Mononuclear cell (primary cell): ENCODE data around the gene NUDT5. TPM values are rescaled to one million over a fixed set of nuclear protein-coding genes. Genes with fewer than 3 reads are reported as not detected.

ENCODE experiments used
- H3K27me3 ChIP-seq: 2 replicates; pipeline ENCODE4 v1.6.0; 2011; ENCODE audit warnings: low read length, control low read depth; ENCODE audit not compliant: insufficient read depth
- H3K4me1 ChIP-seq: 2 replicates; pipeline ENCODE4 v1.5.1; 2011; ENCODE audit warnings: mild to moderate bottlenecking, low read length, control low read depth; ENCODE audit not compliant: insufficient read depth
- H3K4me3 ChIP-seq: 2 replicates; pipeline ENCODE4 v1.5.1; 2011; ENCODE audit warnings: mild to moderate bottlenecking, low read length, moderate library complexity
- H3K9me3 ChIP-seq: 2 replicates; pipeline ENCODE4 v1.5.1; 2011; ENCODE audit warnings: low read depth, mild to moderate bottlenecking, control low read depth, low read length
- total RNA-seq: library from RNA; depleted of rRNA; stranded (reverse); fragments of >200 nt; gene quantifications from one replicate; pipeline ENCODE4 v1.2.3, GENCODE V29; 2012

Gene NUDT5
- total RNA-seq, 1 donor = 10.8 TPM

DNA sequence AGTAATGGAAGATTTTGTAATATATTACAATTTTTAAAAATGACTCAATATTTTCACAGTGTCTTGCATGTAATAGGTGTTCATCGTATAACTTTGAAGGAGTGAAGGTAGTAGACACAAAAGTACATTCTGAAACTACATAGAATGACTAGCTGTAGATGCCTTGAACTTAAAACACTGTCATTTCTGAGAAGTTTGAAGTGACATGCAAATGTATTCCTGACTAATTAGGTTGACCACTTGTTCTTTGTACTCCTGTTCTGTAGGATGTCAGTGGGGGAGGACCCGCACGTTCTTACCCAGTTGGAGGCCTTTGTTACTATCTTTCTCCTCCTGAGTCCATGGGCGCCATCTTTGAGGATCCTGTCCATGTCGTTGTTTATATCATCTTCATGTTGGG is 35.0 kb downstream of the NUDT5 start:
- Histone ChIP-seq H3K4me1 (peaks cover 13% of the 10 kb centered on the region), H3K4me3 (no peak overlapping the region), H3K27me3 (peaks cover 33% of the 10 kb centered on the region), H3K9me3 (no peaks in the 10 kb centered on the region)

DNA sequence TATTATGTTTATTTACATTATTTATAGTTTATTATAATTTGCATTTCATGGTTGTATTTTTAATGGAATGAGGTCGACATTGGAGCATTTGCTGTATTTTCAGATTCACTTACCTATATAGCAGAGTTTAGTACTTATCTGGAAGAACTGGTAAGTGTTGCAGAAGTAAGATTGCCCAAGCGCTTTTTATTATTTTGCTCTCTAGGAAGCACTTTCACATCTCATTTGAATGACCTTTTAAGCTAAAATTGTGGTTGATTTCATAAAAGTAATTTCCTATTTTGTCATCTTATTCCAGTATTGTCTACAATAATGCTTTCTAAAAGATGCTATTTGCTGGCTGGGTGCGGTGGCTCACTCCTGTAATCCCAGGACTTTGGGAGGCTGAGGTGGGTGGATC is 37.6 kb downstream of the NUDT5 start:
- H3K9me3 ChIP-seq = no peaks in the 10 kb centered on the region
- H3K27me3 ChIP-seq = peaks cover 55% of the 10 kb centered on the region
- H3K4me1 ChIP-seq = peaks cover 13% of the 10 kb centered on the region
- H3K4me3 ChIP-seq = no peak overlapping the region

DNA sequence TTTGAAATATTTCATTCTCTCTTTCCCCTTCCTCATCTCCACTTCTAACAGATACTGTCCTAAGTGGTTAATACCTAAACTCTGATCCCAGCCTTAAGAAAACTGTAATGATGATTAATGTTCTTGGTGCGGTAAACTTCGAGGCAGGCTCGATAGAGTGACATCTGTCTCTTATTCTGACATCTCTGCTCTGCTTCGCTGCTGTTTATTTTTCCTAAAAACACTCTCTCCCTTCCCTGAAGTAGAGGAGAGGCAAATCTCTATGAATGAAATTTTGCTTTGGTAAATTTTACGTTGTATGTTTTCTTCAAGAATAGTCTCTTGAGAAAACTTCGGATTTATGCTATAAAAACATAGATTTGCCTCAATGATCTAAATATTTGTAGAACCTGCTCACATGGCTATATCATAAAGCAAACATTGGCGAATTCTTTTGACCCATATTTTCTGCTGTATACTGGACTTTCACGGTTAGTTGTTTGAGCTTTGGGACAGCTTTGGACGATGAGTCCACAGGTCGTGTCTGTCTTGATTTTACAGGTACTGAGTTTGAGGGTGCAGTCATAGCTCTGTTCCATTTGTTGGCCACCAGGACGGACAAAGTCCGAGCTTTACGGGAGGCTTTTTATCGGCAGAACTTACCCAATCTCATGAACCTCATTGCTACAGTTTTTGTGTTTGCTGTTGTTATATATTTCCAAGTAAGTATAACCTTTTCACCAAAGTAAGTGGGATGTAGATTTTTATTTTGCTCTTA is 39.1 kb downstream of the NUDT5 start:
- peaks cover 13% of the 10 kb centered on the region for H3K4me1 ChIP-seq
- no peaks in the 10 kb centered on the region for H3K9me3 ChIP-seq
- peaks cover 51% of the 10 kb centered on the region for H3K27me3 ChIP-seq
- H3K4me3 ChIP-seq = no peak overlapping the region

DNA sequence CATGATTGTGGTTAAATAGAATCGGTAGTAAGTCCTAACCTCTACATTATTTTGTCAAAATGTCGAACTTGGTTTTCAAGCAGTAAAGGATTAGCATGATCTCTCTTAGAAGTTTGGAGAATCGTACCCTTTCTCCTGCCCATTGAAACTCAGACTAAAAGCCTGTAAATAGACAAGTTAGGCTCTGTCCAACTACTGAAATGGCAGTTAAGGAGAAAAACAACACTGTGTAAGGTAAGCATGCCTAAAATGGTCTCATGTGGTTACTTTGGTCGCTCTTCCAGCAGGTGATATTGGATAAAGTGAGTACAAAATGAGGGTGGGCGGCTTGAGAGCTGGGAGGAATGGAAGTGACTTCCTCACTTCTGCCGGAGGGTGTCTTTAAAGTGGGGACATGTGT is 41.2 kb downstream of the NUDT5 start:
- no peak overlapping the region for H3K4me3 ChIP-seq
- no peaks in the 10 kb centered on the region for H3K9me3 ChIP-seq
- H3K4me1 ChIP-seq = peaks cover 13% of the 10 kb centered on the region
- peaks cover 44% of the 10 kb centered on the region for H3K27me3 ChIP-seq

DNA sequence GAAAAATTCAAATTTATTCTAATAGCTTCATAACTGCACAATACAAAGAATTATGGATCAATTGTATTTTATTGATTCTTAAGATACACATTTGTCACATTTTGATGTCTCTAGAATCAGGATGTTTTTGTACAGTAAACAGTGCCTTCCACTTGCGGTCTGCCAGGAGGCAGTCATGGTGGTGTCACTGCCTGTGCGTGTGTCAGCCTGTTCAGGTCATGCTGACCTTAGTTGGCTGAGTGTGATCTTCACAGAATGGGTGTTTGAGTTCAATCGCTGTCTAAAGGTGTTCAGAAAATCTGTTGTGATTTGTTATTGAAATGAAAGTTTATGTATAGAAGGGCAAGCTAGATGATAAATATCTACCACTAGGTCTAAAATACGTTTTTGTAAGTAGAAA is 45.5 kb downstream of the NUDT5 start:
- Histone ChIP-seq H3K4me1 (no peaks in the 10 kb centered on the region), H3K27me3 (peaks cover 20% of the 10 kb centered on the region), H3K9me3 (no peaks in the 10 kb centered on the region), H3K4me3 (no peak overlapping the region)

DNA sequence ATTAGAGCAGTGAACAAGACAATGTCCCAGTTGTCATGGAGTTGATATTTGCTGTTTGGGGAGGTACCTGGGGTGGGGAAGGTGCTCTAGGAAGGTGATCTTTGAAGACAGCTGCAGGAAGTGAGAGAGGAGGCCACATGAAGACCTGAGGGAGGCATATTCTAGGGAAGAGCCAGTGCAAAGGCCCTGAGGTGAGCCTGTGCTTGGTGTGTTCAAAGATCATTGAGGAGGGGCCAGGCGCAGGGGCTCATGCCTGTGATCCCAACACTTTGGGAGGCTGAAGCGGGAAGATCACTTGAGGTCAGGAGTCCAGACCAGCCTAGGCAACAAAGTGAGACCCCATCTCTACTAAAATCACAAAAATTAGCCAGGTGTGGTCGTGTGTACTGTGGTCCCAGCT is 51.2 kb downstream of the NUDT5 start:
- Histone ChIP-seq H3K4me1 (no peaks in the 10 kb centered on the region), H3K4me3 (no peak overlapping the region), H3K9me3 (no peaks in the 10 kb centered on the region), H3K27me3 (no peaks in the 10 kb centered on the region)

DNA sequence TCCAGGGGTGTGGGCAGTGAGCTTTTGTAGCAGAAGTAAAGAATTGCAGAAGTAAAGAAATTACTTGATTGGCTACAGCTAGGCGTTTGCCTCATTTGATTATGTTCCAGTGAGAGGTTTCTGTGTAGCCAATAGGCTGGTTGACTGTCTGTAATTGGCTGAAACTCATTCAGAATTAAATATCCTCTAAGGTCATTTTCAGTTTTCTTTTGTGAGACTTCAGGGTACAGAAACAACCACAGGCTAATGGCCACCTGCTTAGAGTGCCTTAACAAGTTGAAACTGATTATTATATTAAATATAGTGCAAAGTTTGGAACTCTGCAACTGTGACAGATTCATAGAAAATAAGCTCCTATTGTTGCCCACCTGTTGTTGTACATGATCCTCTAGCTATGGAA is 55.7 kb downstream of the NUDT5 start:
- no peaks in the 10 kb centered on the region for H3K4me1 ChIP-seq
- no peaks in the 10 kb centered on the region for H3K9me3 ChIP-seq
- H3K4me3 ChIP-seq = no peak overlapping the region
- H3K27me3 ChIP-seq = no peaks in the 10 kb centered on the region

DNA sequence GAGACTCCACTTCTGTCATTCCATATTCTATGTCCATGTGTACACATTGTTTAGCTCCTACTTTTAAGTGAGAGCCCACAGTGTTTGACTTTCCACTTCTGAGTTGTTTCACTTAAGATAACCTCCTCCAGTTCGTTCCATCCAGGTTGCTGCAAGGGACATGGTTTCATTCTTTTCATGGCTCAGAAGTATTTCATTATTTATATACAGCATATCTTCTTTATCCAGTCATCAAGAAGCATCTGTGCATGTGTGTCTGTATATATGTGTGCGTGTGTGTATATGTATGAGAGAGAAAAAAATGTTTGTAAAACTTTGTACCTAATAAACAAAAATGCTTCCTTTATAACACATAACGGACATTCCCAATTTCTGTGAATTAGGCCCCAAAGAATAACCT is 60.1 kb downstream of the NUDT5 start:
- no peak overlapping the region for H3K4me3 ChIP-seq
- no peaks in the 10 kb centered on the region for H3K4me1 ChIP-seq
- no peaks in the 10 kb centered on the region for H3K9me3 ChIP-seq
- no peaks in the 10 kb centered on the region for H3K27me3 ChIP-seq

DNA sequence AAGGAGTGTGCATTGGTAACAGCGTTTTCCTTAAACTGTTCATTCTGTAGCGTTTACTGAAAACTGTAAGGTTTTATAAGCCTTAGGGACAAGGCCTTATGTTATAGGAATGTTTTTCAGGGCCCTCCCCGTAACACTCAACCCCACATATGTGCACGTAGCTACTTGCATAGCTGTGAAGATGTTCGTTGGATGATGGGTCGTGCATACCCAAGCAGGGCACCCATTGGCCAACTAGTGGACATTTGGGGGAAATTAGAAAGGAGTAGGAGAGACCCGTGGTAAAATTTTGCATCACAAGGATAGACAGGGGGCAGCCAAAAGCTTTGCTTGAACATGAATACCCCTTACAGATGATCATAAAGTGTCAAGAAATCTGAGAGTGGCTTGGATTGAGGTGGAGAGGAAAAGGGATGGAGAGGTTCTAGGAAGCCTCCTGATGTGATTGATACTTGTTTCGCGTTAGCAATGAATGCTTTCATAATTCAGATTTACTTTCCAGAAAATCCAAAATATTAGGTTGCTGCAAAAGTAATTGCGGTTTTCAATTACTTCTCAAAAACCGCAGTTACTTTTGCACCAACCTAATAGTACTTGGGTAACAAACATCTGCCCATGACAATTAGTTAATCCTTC is 65.3 kb downstream of the NUDT5 start:
- H3K4me1 ChIP-seq = peaks cover 14% of the 10 kb centered on the region
- peak overlapping the region; percentile 84 for H3K4me3 ChIP-seq
- no peaks in the 10 kb centered on the region for H3K9me3 ChIP-seq
- H3K27me3 ChIP-seq = no peaks in the 10 kb centered on the region

DNA sequence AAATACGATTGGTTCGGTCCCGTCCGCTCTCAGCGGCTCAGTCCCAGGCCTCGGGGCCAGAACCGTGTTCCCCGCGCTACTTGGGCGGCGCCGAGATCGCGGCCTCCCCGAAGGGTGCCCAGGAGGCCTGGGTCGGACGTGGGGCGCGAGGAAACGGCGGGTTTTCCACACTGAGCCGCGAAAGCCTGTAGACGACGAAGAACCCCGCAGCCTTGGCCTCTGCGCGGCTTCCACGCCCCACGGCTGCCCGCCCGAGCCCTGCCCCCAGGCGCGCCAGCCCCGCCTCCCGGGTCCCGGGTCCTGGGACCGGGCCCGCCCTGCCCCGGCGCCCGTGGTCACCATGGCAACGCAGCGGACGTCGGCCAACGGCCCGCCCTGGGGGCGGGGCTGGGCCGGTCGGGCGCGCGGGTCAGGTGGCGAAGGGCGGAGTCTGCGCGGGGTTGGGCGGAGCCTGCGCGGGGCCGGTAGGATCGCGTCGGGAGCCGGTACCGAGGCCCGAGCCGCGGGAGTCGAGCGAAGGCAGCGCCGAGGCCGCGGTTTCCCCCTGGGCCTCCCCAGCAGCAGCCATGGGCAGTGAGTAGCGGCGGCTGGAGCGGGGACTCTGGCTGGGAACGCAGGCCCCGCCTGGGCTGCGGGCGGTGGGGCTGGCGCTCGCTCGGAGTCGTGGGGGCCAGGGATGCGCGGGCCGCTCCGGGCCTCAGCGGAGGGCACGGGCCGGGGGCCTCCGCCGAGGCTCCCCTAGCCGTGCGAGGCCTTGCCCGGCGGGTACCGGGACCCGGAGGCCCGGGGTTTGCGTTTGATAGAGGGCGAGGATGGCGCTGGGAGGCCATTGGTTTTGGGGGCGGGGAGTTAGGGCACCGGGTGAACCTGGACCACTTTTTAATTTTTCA is 66.2 kb downstream of the NUDT5 start, which contains the start of gene SEC61A2:
Gene SEC61A2 (plus strand): TSS at position 456 of the 890 bp plus-strand sequence. CDS start 111 bp downstream, at position 567.
- Histone ChIP-seq H3K4me1 (peaks cover 14% of the 10 kb centered on the region), H3K9me3 (no peaks in the 10 kb centered on the region)

DNA sequence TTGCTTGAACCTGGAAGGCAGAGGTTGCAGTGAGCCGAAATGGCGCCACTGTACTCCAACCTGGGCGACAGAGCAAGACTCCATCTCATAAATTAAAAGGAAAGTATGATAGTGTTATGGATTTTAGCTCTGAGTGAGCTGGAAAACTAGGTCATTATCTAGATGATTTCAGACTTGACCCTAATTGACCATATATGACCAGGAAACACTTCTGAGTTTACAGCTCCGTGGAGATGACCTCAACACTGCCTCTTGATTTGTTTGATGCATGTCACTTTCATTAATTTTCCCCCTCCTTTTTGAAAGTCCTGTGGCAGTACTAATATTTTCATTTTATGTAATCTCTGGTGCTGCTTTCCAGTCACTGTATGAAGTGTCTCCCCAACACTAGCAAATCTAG is 74.0 kb downstream of the NUDT5 start:
- Histone ChIP-seq H3K4me3 (no peak overlapping the region), H3K9me3 (no peaks in the 10 kb centered on the region), H3K4me1 (no peaks in the 10 kb centered on the region), H3K27me3 (no peaks in the 10 kb centered on the region)

More for the DNA sequence above, 66.2 kb downstream of the NUDT5 start, which contains the start of gene SEC61A2:
- Histone ChIP-seq H3K27me3 (no peaks in the 10 kb centered on the region), H3K4me3 (peak within 1 kb of the TSS; percentile 84)

Other genes with a start within 250 kb of the NUDT5 start
- gene UPF2, start 153.1 kb downstream of the NUDT5 start, total RNA-seq = 20.6 TPM
- gene DHTKD1, start 126.9 kb downstream of the NUDT5 start, total RNA-seq = 16.3 TPM
- 13.1 TPM for gene SEC61A2, start 66.2 kb downstream of the NUDT5 start, total RNA-seq
- gene CDC123, start 297 bp upstream of the NUDT5 start, total RNA-seq = 91.0 TPM
- 11.0 TPM for gene CAMK1D, start 153.7 kb upstream of the NUDT5 start, total RNA-seq